Measurements from ENCODE around the gene RAB3D.

RAB3D gene

DNA sequence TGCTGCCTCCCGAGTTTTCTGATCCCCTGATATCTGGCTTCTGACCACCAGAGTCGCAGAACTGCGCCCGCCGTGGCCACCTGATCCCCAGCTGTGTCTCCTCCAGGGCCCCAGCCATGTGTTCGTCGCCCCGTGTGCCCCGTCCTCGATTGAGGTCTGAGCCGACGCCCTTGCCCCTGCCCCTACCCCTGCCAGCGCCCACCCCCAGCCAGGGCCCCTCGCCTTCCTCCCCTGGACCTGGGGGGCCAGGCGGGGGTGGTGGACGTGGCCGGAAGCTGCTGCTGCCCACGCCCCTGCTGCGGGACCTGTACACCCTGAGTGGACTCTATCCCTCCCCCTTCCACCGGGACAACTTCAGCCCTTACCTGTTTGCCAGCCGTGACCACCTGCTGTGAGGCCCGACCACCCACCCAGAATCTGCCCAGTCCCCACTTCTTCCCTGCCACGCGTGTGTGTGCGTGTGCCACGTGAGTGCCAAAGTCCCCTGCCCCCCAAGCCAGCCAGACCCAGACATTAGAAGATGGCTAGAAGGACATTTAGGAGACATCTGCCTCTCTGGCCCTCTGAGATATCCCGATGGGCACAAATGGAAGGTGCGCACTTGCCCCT, 24.9 kb upstream of the RAB3D start:
- DNase-seq (ENCODE audit: insufficient read length, low spot score) (no peak), FAIRE-seq (no peak)
- TF ChIP-seq, protein P1, sequence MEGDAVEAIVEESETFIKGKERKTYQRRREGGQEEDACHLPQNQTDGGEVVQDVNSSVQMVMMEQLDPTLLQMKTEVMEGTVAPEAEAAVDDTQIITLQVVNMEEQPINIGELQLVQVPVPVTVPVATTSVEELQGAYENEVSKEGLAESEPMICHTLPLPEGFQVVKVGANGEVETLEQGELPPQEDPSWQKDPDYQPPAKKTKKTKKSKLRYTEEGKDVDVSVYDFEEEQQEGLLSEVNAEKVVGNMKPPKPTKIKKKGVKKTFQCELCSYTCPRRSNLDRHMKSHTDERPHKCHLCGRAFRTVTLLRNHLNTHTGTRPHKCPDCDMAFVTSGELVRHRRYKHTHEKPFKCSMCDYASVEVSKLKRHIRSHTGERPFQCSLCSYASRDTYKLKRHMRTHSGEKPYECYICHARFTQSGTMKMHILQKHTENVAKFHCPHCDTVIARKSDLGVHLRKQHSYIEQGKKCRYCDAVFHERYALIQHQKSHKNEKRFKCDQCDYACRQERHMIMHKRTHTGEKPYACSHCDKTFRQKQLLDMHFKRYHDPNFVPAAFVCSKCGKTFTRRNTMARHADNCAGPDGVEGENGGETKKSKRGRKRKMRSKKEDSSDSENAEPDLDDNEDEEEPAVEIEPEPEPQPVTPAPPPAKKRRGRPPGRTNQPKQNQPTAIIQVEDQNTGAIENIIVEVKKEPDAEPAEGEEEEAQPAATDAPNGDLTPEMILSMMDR (IDR thresholded peaks at IDR 0.05; ENCODE audit: insufficient read depth, missing control alignments): no peak

DNA sequence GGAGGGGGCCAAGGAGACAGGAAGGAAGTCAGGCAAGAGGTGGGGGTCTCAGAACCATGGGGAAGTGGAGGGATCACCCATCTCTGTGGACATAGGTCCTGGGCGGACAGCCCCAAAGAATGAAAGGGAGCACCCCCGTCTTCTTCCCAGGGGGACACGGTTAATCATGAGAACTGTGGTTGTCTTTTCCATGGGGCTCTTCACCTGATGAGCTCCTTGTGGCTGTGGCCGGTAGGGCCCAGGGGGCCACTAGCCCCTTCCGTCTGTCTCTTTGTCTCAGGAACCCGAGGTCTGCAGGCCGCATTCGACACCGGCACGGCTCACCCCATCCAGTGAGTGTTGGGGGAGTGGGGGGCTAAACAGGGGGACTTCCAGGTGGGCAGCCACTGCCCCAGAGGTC, 24.4 kb upstream of the RAB3D start:
- DNase-seq (ENCODE audit: insufficient read length, low spot score) (no peak), FAIRE-seq (no peak)
- TF ChIP-seq, protein P1 (IDR thresholded peaks at IDR 0.05; ENCODE audit: insufficient read depth, missing control alignments): no peak

DNA sequence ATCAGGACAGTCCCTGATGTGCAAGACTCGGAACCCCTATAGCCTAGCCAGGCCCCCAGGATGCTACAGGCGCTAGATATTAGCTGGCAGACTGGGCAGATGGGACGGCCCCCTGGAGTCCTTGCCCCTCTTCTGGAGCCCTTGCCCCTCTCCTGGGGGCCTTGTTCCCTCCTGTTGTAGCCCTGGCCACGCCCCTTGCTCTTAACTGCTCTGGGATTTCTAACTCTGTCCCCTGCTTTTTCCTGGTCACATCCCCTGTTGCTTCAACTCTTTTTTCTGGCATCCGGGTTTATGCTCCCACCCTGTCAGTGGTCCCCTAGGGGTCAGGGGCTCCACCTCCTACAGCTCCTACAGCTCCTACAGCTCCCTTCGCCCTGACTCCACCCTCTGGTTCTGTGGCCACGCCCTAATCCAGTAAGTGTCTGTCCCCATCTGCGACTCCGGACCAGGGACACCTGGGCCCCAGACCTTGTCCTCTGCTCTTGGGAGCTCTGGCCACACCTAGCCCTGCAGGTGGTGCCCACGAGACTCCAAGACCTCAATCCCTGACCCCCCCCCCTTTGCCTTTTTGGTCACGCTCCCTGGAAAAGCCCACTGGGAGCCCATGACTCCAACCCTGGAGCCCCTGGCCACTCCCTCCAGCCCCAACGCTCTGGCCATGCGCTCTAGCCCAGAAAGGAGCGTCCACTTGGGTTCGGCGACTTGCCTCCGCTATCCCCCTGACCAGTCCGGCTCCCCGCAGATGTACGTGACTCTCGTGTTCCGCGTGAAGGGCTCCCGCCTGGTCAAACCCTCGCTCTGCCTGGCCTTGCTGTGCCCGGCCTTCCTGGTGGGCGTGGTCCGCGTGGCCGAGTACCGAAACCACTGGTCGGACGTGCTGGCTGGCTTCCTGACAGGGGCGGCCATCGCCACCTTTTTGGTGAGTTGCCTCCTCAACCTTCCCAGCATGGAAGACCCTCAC, 22.6 kb upstream of the RAB3D start:
- DNase-seq (ENCODE audit: insufficient read length, low spot score) (no peak), FAIRE-seq (no peak)
- TF ChIP-seq, protein P1 (IDR thresholded peaks at IDR 0.05; ENCODE audit: insufficient read depth, missing control alignments): no peak

DNA sequence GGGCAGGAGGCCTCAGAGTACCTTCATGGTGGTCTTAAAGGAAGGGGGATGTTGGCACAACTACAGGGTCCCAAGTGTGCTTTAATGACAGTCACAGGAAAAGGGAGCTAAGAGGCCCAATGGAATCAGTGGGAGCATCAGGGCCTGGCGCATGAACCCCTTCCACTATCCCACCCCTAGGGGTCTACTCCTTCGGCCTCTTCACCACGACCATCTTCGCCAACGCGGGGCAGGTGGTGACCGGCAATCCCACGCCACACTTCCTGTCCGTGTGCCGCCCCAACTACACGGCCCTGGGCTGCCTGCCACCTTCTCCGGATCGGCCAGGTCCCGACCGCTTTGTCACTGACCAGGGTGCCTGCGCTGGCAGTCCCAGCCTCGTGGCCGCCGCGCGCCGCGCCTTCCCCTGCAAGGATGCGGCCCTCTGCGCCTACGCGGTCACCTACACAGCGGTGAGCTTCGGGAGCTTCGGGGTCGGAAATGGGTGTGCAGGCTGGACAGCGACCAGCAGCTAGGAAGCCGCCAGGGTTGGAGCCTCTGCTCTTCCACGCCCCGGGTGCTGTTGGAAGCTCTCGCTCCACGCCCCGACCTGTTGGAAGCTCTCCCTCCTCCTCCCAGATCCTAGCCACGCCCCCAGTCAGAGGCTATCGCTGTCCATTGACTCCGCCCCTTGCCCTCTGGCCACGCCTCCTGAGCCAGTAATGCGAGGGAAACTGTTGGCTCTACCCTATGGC, 21.7 kb upstream of the RAB3D start:
- TF ChIP-seq, protein P1 (IDR thresholded peaks at IDR 0.05; ENCODE audit: insufficient read depth, missing control alignments): no peak
- no peak for DNase-seq (ENCODE audit: insufficient read length, low spot score)
- no peak for FAIRE-seq

DNA sequence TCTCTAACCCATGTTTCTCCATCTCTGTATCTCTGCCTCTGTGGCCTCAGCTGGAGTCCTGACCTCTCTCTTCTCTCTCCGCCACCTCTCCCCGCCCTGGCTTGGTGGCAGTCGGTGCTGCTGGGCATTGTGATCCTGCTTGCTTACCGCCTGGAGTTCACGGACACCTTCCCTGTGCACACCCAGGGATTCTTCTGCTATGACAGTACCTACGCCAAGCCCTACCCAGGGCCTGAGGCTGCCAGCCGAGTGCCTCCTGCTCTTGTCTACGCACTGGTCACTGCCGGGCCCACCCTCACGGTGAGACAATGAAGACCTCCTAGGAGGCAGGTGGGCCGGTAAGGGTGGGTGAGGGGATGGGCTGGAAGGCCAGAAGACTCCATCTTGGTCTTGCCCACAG, 20.0 kb upstream of the RAB3D start:
- no peak for FAIRE-seq
- TF ChIP-seq, protein P1 (IDR thresholded peaks at IDR 0.05; ENCODE audit: insufficient read depth, missing control alignments): no peak
- DNase-seq (ENCODE audit: insufficient read length, low spot score): no peak

DNA sequence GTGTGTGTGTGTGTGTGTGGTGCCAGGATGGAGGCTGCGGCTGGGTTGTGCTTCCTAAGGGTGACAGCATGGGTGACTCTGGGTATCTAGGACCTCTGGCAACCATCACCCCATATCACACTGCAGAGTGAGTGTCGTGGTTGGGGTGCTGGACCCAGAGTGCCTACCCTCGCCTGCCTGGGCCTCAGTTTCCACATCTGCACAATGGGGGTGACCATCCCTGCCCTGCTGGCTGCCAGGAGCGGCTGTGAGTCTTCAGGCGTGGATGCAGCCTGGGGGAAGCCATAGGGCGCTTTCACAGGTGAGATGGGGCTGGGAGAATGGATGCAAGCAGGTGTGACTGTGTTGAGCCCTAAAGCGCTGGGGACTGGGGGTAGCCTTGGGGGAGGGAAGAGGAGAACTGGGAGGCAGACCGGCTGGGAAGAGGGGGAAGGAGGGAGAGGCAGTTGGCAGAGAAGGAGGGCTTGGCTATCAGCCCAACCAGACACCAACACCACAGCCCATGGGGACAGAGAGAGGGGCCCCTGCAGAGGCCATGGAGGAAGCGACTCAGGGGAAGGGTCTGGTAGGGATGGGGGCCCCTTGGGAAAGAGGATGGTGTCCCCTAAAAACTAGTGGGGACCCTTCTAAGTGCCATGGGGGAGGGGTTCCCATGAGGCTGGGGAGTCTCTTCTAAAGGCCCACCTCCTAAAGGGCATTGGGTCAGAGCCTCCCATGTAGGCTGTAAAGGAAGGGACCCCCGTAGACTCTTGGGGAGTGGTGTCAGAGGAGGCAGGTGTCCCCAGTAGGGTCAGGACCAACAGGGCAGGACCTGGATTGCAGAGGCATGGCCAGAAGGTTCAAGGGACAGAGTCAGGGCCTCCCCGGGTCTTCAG, 17.5 kb upstream of the RAB3D start:
- DNase-seq (ENCODE audit: insufficient read length, low spot score) (no peak), FAIRE-seq (no peak)
- TF ChIP-seq, protein P1 (IDR thresholded peaks at IDR 0.05; ENCODE audit: insufficient read depth, missing control alignments): no peak
